Stimulated activated naive CD4-positive, alpha-beta T cell (primary cell): ENCODE measurements around the gene CTAGE1.

Experiments
- DNase-seq, 6 experiments: peaks; one replicate each; lab custom pipeline; 2025; lab: John Stamatoyannopoulos, UW

The CTAGE1 gene

GRCh38 chr18:22391407-22392345, 26.0 kb downstream of the CTAGE1 start:
- no peak for DNase-seq

- no peak for DNase-seq
Measured at GRCh38 chr18:22387787-22388186, 29.9 kb downstream of the CTAGE1 start.

GRCh38 chr18:22387364-22387763, 30.4 kb downstream of the CTAGE1 start:
- no peak for DNase-seq

GRCh38 chr18:22385718-22386117, 32.0 kb downstream of the CTAGE1 start:
- DNase-seq: no peak

- no peak for DNase-seq
Measured at GRCh38 chr18:22378672-22379282, 38.9 kb downstream of the CTAGE1 start.

- no peak for DNase-seq
Measured at GRCh38 chr18:22377769-22378168, 39.9 kb downstream of the CTAGE1 start.

- no peak for DNase-seq
Measured at GRCh38 chr18:22370414-22370813, 47.3 kb downstream of the CTAGE1 start.

GRCh38 chr18:22368021-22368420, 49.7 kb downstream of the CTAGE1 start:
- DNase-seq: no peak

- DNase-seq: no peak
Measured at GRCh38 chr18:22367303-22367702, 50.4 kb downstream of the CTAGE1 start.

- DNase-seq: no peak
Measured at GRCh38 chr18:22363867-22364463, 53.8 kb downstream of the CTAGE1 start.
